Esophagus squamous epithelium (tissue), 4 donors: Measurements from ENCODE around the gene TRIM59.

Experiments used
- POLR2A ChIP-seq, 4 donors: fragments of 450-650 bp; IDR thresholded peaks; one replicate each; pipeline ENCODE4 v1.6.1; 2017; ENCODE audit warnings: antibody characterized with exemption in 4 of 4, mild to moderate bottlenecking in 4 of 4, moderate library complexity in 3 of 4
- TF ChIP-seq, protein P1 (sequence below), 6 experiments: fragments of 450-650 bp in 4 of 6; fragments of 200-600 bp in 2 of 6; sonication (generic) in 2 of 6; IDR thresholded peaks; one replicate each; pipeline ENCODE4 v1.5.1; 2016 to 2019; ENCODE audit warnings: antibody characterized with exemption in 6 of 6, mild to moderate bottlenecking in 4 of 6, moderate library complexity in 4 of 6

DNA sequence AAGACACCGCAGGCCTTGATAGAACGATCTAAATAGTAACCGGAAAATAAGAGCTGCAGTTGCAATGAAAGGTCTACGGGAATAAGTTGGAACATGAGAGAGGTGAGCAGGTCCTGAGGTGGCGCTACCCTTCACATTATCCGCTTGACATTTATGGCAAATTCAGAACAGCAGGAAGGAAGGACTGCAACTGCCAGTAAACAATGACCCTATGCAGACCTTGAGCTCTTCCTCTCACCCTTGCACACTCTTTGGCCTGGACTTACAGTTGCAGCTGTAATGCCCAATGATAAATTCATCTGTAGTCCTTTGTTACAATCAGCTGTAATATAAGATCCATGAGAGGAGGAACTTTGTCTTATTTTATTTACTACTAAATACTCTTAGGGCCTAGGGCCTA, 32.3 kb upstream of the TRIM59 start:
- no peak for TF ChIP-seq POLR2A (IDR thresholded peaks at IDR 0.05)
- TF ChIP-seq, protein P1, sequence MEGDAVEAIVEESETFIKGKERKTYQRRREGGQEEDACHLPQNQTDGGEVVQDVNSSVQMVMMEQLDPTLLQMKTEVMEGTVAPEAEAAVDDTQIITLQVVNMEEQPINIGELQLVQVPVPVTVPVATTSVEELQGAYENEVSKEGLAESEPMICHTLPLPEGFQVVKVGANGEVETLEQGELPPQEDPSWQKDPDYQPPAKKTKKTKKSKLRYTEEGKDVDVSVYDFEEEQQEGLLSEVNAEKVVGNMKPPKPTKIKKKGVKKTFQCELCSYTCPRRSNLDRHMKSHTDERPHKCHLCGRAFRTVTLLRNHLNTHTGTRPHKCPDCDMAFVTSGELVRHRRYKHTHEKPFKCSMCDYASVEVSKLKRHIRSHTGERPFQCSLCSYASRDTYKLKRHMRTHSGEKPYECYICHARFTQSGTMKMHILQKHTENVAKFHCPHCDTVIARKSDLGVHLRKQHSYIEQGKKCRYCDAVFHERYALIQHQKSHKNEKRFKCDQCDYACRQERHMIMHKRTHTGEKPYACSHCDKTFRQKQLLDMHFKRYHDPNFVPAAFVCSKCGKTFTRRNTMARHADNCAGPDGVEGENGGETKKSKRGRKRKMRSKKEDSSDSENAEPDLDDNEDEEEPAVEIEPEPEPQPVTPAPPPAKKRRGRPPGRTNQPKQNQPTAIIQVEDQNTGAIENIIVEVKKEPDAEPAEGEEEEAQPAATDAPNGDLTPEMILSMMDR (IDR thresholded peaks at IDR 0.05) = no peak
